H9 (cell line): ENCODE data around the gene TRABD2B. TPM values are rescaled to one million over a fixed set of nuclear protein-coding genes. Genes with fewer than 3 reads are reported as not detected.

ENCODE experiments used
- DNase-seq: peaks from one replicate; pipeline ENCODE4 v3.0.0-alpha.2; 2017
- H2AFZ ChIP-seq: one replicate; pipeline ENCODE4 v1.6.1; 2013; ENCODE audit warnings: mild to moderate bottlenecking, low read length, control low read depth, moderate library complexity
- H2AK5ac ChIP-seq: 2 replicates; pipeline ENCODE4 v1.6.1; 2013; ENCODE audit warnings: low read length, control low read depth, mixed read lengths; ENCODE audit not compliant: insufficient read length
- H2BK120ac ChIP-seq: one replicate; pipeline ENCODE4 v1.6.1; 2013; ENCODE audit warnings: low read depth, mild to moderate bottlenecking, low read length, control low read depth, inconsistent platforms; ENCODE audit not compliant: poor library complexity, severe bottlenecking
- H2BK12ac ChIP-seq: 2 replicates; pipeline ENCODE4 v1.6.1; 2013; ENCODE audit warnings: low read length, control low read depth, mixed read lengths, low read depth; ENCODE audit not compliant: insufficient read length
- H2BK15ac ChIP-seq: 2 replicates; pipeline ENCODE4 v1.6.1; 2013; ENCODE audit warnings: low read depth, low read length, control low read depth
- H2BK20ac ChIP-seq: one replicate; pipeline ENCODE4 v1.6.1; 2013; ENCODE audit warnings: low read depth, mild to moderate bottlenecking, low read length, control low read depth, inconsistent platforms; ENCODE audit not compliant: poor library complexity, severe bottlenecking
- H2BK5ac ChIP-seq: 2 replicates; pipeline ENCODE4 v1.6.1; 2013; ENCODE audit warnings: low read length, control low read depth, mixed read lengths; ENCODE audit not compliant: insufficient read length
- H3K14ac ChIP-seq: 2 replicates; pipeline ENCODE4 v1.6.1; 2013; ENCODE audit warnings: low read length, control low read depth; ENCODE audit not compliant: insufficient read depth
- H3K18ac ChIP-seq: 2 replicates; pipeline ENCODE4 v1.6.1; 2013; ENCODE audit warnings: low read depth, mild to moderate bottlenecking, mixed read lengths, low read length, control low read depth; ENCODE audit not compliant: insufficient read length
- H3K23ac ChIP-seq: 2 replicates; pipeline ENCODE4 v1.6.1; 2013; ENCODE audit warnings: low read length, control low read depth, mixed read lengths, low read depth; ENCODE audit not compliant: insufficient read length
- H3K23me2 ChIP-seq: 2 replicates; pipeline ENCODE4 v1.6.1; 2013; ENCODE audit warnings: low read depth, mild to moderate bottlenecking, mixed read lengths, low read length, control low read depth; ENCODE audit not compliant: insufficient read length, poor library complexity, severe bottlenecking
- H3K27ac ChIP-seq: 2 replicates; pipeline ENCODE4 v1.5.1; 2013; ENCODE audit warnings: low read length, control low read depth, mixed read lengths, low read depth; ENCODE audit not compliant: insufficient read length
- H3K27me3 ChIP-seq: 2 replicates; pipeline ENCODE4 v1.6.1; 2013; ENCODE audit warnings: low read length, control low read depth, inconsistent platforms; ENCODE audit not compliant: insufficient read depth
- H3K4ac ChIP-seq: 2 replicates; pipeline ENCODE4 v1.6.1; 2013; ENCODE audit warnings: low read depth, mild to moderate bottlenecking, control low read depth, inconsistent platforms, low read length, moderate library complexity
- H3K4me1 ChIP-seq: 2 replicates; pipeline ENCODE4 v1.6.1; 2013; ENCODE audit warnings: low read length, control low read depth, inconsistent platforms; ENCODE audit not compliant: insufficient read depth
- H3K4me2 ChIP-seq: 2 replicates; pipeline ENCODE4 v1.6.1; 2013; ENCODE audit warnings: low read length, control low read depth, mixed read lengths; ENCODE audit not compliant: insufficient read length, insufficient read depth
- H3K56ac ChIP-seq: 2 replicates; pipeline ENCODE4 v1.6.1; 2013; ENCODE audit warnings: low read depth, mild to moderate bottlenecking, mixed read lengths, low read length, control low read depth; ENCODE audit not compliant: insufficient read length
- H3K79me1 ChIP-seq: 2 replicates; pipeline ENCODE4 v1.6.1; 2013; ENCODE audit warnings: low read depth, mild to moderate bottlenecking, moderate library complexity, low read length, control low read depth, inconsistent platforms; ENCODE audit not compliant: insufficient read depth, poor library complexity, severe bottlenecking
- H3K79me2 ChIP-seq: 2 replicates; pipeline ENCODE4 v1.6.1; 2013; ENCODE audit warnings: low read length, control low read depth, inconsistent platforms; ENCODE audit not compliant: insufficient read depth
- H3K9ac ChIP-seq: 2 replicates; pipeline ENCODE4 v1.6.1; 2013; ENCODE audit warnings: low read length, control low read depth, mixed read lengths; ENCODE audit not compliant: insufficient read length; ENCODE audit errors: extremely low read depth
- H3K9me3 ChIP-seq: one replicate; pipeline ENCODE4 v1.6.1; 2013; ENCODE audit warnings: low read depth, low read length, inconsistent platforms; ENCODE audit not compliant: control insufficient read depth
- H3T11ph ChIP-seq: one replicate; pipeline ENCODE4 v1.6.1; 2013; ENCODE audit warnings: mild to moderate bottlenecking, low read length, control low read depth, inconsistent platforms
- H4K20me1 ChIP-seq: one replicate; pipeline ENCODE4 v1.6.1; 2013; ENCODE audit not compliant: control insufficient read depth, insufficient read length, insufficient read depth
- H4K5ac ChIP-seq: 2 replicates; pipeline ENCODE4 v1.6.1; 2013; ENCODE audit warnings: low read depth, mild to moderate bottlenecking, mixed read lengths, low read length, control low read depth; ENCODE audit not compliant: insufficient read length
- H4K8ac ChIP-seq: replicated peaks from 2 replicates; pipeline ENCODE4 v1.6.1; 2013; ENCODE audit warnings: low read length, control low read depth, mixed read lengths, low read depth; ENCODE audit not compliant: insufficient read length
- H4K91ac ChIP-seq: 2 replicates; pipeline ENCODE4 v1.6.1; 2013; ENCODE audit warnings: low read depth, mild to moderate bottlenecking, moderate library complexity, mixed read lengths, low read length, control low read depth; ENCODE audit not compliant: insufficient read length
- H3K27ac Mint-ChIP-seq, 3 experiments: 2 replicates in 2 of 3; 3 replicates in 1 of 3; pipeline ENCODE4 v1.8.0; 2020 to 2021; ENCODE audit warnings: mixed read lengths in 3 of 3, mild to moderate bottlenecking in 1 of 3, moderate library complexity in 1 of 3
- H3K27me3 Mint-ChIP-seq: 2 replicates; pipeline ENCODE4 v1.8.0; 2021; ENCODE audit warnings: low read depth, mild to moderate bottlenecking, moderate library complexity, mixed read lengths
- H3K36me3 Mint-ChIP-seq, 3 experiments: 2 replicates in 2 of 3; 3 replicates in 1 of 3; pipeline ENCODE4 v1.8.0; 2020 to 2021; ENCODE audit warnings: low read depth in 3 of 3, mixed read lengths in 3 of 3; ENCODE audit not compliant: insufficient read depth in 1 of 3
- H3K4me1 Mint-ChIP-seq, 2 experiments: 2 replicates each; pipeline ENCODE4 v1.8.0; 2020; ENCODE audit warnings: mixed read lengths in 2 of 2
- H3K4me3 Mint-ChIP-seq, 2 experiments: 2 replicates in 1 of 2; 3 replicates in 1 of 2; pipeline ENCODE4 v1.8.0; 2020 to 2021; ENCODE audit warnings: mild to moderate bottlenecking in 2 of 2, mixed read lengths in 2 of 2, moderate library complexity in 1 of 2
- H3K9me3 Mint-ChIP-seq, 2 experiments: 2 replicates in 1 of 2; 3 replicates in 1 of 2; pipeline ENCODE4 v1.8.0; 2020; ENCODE audit warnings: mild to moderate bottlenecking in 2 of 2, mixed read lengths in 2 of 2, moderate library complexity in 1 of 2
- WGBS: extraction: QIAGEN DNeasy Blood & Tissue Kit; methylation state at CpG from one replicate; pipeline ENCODE4 v1.1.7; 2013; ENCODE audit warnings: missing lambda C conversion rate, low lambda C conversion rate, mixed read lengths; ENCODE audit not compliant: insufficient read length; ENCODE audit errors: extremely low coverage; 5-methylcytosine and 5-hydroxymethylcytosine counted together
- total RNA-seq: library from RNA; stranded (reverse); gene quantifications from 2 replicates; pipeline ENCODE4 v1.2.1, GENCODE V29; 2021
- TF ChIP-seq, protein P1 (sequence below): fragments of 200-600 bp; sonication (generic); conservative IDR thresholded peaks from 3 replicates; pipeline ENCODE4 v1.8.0; 2021; ENCODE audit warnings: antibody characterized with exemption, mild to moderate bottlenecking

Gene TRABD2B
- total RNA-seq, 1 experiment from 2014 or later, result 2.3 TPM

- WGBS, result no CpG with 5 or more reads among the region's 2 CpGs
These were observed 202.1 kb downstream of the TRABD2B start for GRCh38 chr1:47795102-47795501.

More at GRCh38 chr1:47795102-47795501, 202.1 kb downstream of the TRABD2B start:
- TF ChIP-seq, protein P1, sequence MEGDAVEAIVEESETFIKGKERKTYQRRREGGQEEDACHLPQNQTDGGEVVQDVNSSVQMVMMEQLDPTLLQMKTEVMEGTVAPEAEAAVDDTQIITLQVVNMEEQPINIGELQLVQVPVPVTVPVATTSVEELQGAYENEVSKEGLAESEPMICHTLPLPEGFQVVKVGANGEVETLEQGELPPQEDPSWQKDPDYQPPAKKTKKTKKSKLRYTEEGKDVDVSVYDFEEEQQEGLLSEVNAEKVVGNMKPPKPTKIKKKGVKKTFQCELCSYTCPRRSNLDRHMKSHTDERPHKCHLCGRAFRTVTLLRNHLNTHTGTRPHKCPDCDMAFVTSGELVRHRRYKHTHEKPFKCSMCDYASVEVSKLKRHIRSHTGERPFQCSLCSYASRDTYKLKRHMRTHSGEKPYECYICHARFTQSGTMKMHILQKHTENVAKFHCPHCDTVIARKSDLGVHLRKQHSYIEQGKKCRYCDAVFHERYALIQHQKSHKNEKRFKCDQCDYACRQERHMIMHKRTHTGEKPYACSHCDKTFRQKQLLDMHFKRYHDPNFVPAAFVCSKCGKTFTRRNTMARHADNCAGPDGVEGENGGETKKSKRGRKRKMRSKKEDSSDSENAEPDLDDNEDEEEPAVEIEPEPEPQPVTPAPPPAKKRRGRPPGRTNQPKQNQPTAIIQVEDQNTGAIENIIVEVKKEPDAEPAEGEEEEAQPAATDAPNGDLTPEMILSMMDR, result no peak
- no peak overlapping the region for H2AK5ac ChIP-seq
- no peak overlapping the region for H2BK5ac ChIP-seq
- no peaks in the 10 kb centered on the region for H3K79me1 ChIP-seq
- H3K4me3 Mint-ChIP-seq, result no peak overlapping the region
- peaks cover 0 to 3% (median 1%) of the 10 kb centered on the region in 3 experiments; a peak in 2 of 7 replicates for H3K36me3 Mint-ChIP-seq
- no peak overlapping the region for H2BK20ac ChIP-seq
- H2BK12ac ChIP-seq, result no peak overlapping the region
- H3K23me2 ChIP-seq, result no peaks in the 10 kb centered on the region
- no peak overlapping the region for H4K8ac ChIP-seq
- H4K20me1 ChIP-seq, result no peaks in the 10 kb centered on the region
- no peak for DNase-seq
- no peaks in the 10 kb centered on the region for H3K4me1 Mint-ChIP-seq
- H3K27me3 Mint-ChIP-seq, result no peaks in the 10 kb centered on the region; the same call in 1 of the 2 replicates
- no peak overlapping the region for H4K5ac ChIP-seq
- H3K4me1 ChIP-seq, result no peaks in the 10 kb centered on the region
- H3K14ac ChIP-seq, result no peak overlapping the region
- no peaks in the 10 kb centered on the region for H3K27me3 ChIP-seq
- H2AFZ ChIP-seq, result no peak overlapping the region
- no peak overlapping the region for H3K4ac ChIP-seq
- H3K79me2 ChIP-seq, result no peaks in the 10 kb centered on the region
- no peak overlapping the region for H3K56ac ChIP-seq
- H3K27ac Mint-ChIP-seq, result no peak overlapping the region
- no peaks in the 10 kb centered on the region for H3K9me3 Mint-ChIP-seq
- no peak overlapping the region for H3T11ph ChIP-seq
- no peak overlapping the region for H3K27ac ChIP-seq
- H3K23ac ChIP-seq, result no peak overlapping the region
- H3K9ac ChIP-seq, result no peak overlapping the region
- H2BK120ac ChIP-seq, result no peak overlapping the region
- no peaks in the 10 kb centered on the region for H3K9me3 ChIP-seq
- H4K91ac ChIP-seq, result no peak overlapping the region
- H3K4me2 ChIP-seq, result no peak overlapping the region
- H3K18ac ChIP-seq, result no peak overlapping the region
- H2BK15ac ChIP-seq, result no peak overlapping the region
